K562 (cell line): ENCODE data around the gene GADL1. TPM values are rescaled to one million over a fixed set of nuclear protein-coding genes. Genes with fewer than 3 reads are reported as not detected.

Source experiments
- ATAC-seq: fragments of 200-7000 bp; cut with Tn5 transposase; 3 replicates; pipeline ENCODE4 v1.9.1; 2020; ENCODE audit warnings: moderate library complexity
- BruUV-seq: library from RNA; stranded (reverse); fragments of 400-500 nt; replicated peaks from 2 replicates; lab custom pipeline; 2021; lab: Mats Ljungman, UMichigan
- CTCF ChIA-PET: fragments of 300-600 bp; formaldehyde crosslinking; extraction: SDS; loops from one replicate; lab custom pipeline; 2021; ENCODE audit warnings: low intra/inter-chr PET ratio; lab: Yijun Ruan, JAX
- POLR2A ChIA-PET: fragments of 300-600, 350-650 bp; sonication (Branson Sonifier 250); formaldehyde crosslinking; extraction: SDS; loops from one replicate; lab custom pipeline; 2021; ENCODE audit warnings: antibody characterized with exemption, inconsistent platforms; lab: Yijun Ruan, JAX
- DNase-seq, 4 experiments: peaks; one replicate each; pipeline versions ENCODE4 v3.0.0 to v3.0.0-alpha.2; 2011 to 2018; ENCODE audit warnings: low spot score in 3 of 4, mixed read lengths in 3 of 4; ENCODE audit errors: extremely low read depth in 1 of 4
- FAIRE-seq: peaks from 2 replicates; lab custom pipeline; 2011; peaks lifted over from hg19 to GRCh38; lab: Jason Lieb, UNC
- H2AFZ ChIP-seq: 2 replicates; pipeline ENCODE4 v1.6.0; 2011; ENCODE audit warnings: low read depth, low read length, control low read depth, inconsistent platforms
- H3K27ac ChIP-seq: fragments of 200-600 bp; 3 replicates; pipeline ENCODE4 v1.8.0; 2011; ENCODE audit warnings: low read depth, mild to moderate bottlenecking, control low read depth, inconsistent platforms, low read length, moderate library complexity, mixed read lengths; ENCODE audit errors: extremely low read depth
- H3K27me3 ChIP-seq, 2 experiments: fragments of 300-600 bp in 1 of 2; 2 replicates in 1 of 2; 3 replicates in 1 of 2; pipeline versions ENCODE4 v1.6.0 to v1.8.0; 2011; ENCODE audit warnings: inconsistent platforms in 2 of 2, low read length in 2 of 2, mild to moderate bottlenecking in 1 of 2, mixed read lengths in 1 of 2, moderate library complexity in 1 of 2; ENCODE audit not compliant: control insufficient read depth in 2 of 2, insufficient read depth in 2 of 2
- H3K36me3 ChIP-seq: fragments of 300-600 bp; 3 replicates; pipeline ENCODE4 v1.8.0; 2011; ENCODE audit warnings: mild to moderate bottlenecking, low read length, inconsistent platforms; ENCODE audit not compliant: control insufficient read depth, insufficient read depth
- H3K4me1 ChIP-seq, 2 experiments: fragments of 200-600 bp in 1 of 2; replicated peaks in 1 of 2; 2 replicates in 1 of 2; 3 replicates in 1 of 2; pipeline versions ENCODE4 v1.5.1 to v1.8.0; 2011; ENCODE audit warnings: inconsistent platforms in 2 of 2, low read length in 2 of 2, mild to moderate bottlenecking in 1 of 2, mixed read lengths in 1 of 2, moderate library complexity in 1 of 2; ENCODE audit not compliant: control insufficient read depth in 2 of 2, insufficient read depth in 2 of 2
- H3K4me2 ChIP-seq: 2 replicates; pipeline ENCODE4 v1.6.1; 2011; ENCODE audit warnings: low read length, control low read depth, inconsistent platforms, mixed read lengths; ENCODE audit not compliant: insufficient read depth
- H3K4me3 ChIP-seq: fragments of 200-600 bp; sonication (generic), shearing (Covaris generic); 2 replicates; pipeline ENCODE4 v1.5.1; 2016; ENCODE audit warnings: control low read depth, inconsistent platforms
- H3K79me2 ChIP-seq: fragments of 200-600 bp; 3 replicates; pipeline ENCODE4 v1.8.0; 2011; ENCODE audit warnings: low read length, inconsistent platforms; ENCODE audit not compliant: control insufficient read depth, insufficient read depth
- H3K9ac ChIP-seq, 2 experiments: 2 replicates each; pipeline versions ENCODE4 v1.6.0 to v1.6.1; 2011; ENCODE audit warnings: low read depth in 2 of 2, low read length in 2 of 2, control low read depth in 1 of 2, inconsistent platforms in 1 of 2, mild to moderate bottlenecking in 1 of 2, mixed read lengths in 1 of 2; ENCODE audit not compliant: insufficient read depth in 1 of 2
- H3K9me1 ChIP-seq: one replicate; pipeline ENCODE4 v1.6.0; 2011; ENCODE audit warnings: inconsistent platforms, mild to moderate bottlenecking, low read length, moderate library complexity; ENCODE audit not compliant: control insufficient read depth, insufficient read depth
- H3K9me3 ChIP-seq: replicated peaks from 2 replicates; pipeline ENCODE4 v1.5.1; 2011; ENCODE audit warnings: low read depth, low read length, inconsistent platforms; ENCODE audit not compliant: control insufficient read depth, insufficient read depth
- H4K20me1 ChIP-seq: replicated peaks from 2 replicates; pipeline ENCODE4 v1.6.1; 2011; ENCODE audit warnings: low read length, inconsistent platforms, mixed read lengths; ENCODE audit not compliant: control insufficient read depth, insufficient read depth
- DLX4 ChIP-seq: fragments of 250-450 bp; sonication (Bioruptor Pico); IDR thresholded peaks from 2 replicates; pipeline ENCODE4 v1.6.1; 2021; ENCODE audit warnings: mild to moderate bottlenecking
- ELF4 ChIP-seq: fragments of 450-650 bp; formaldehyde crosslinking; IDR thresholded peaks from 2 replicates; pipeline ENCODE4 v1.4.0; 2022; ENCODE audit warnings: missing genetic modification characterization
- GABPA ChIP-seq: fragments of 200-800 bp; sonication (Bioruptor generic); conservative IDR thresholded peaks from 2 replicates; pipeline ENCODE4 v1.6.1; 2016; ENCODE audit warnings: low read depth, missing genetic modification characterization, missing compliant biosample characterization
- HCFC1 ChIP-seq: IDR thresholded peaks from 2 replicates; pipeline ENCODE4 v1.6.1; 2012; ENCODE audit warnings: low read depth, low read length, improper control_type of control experiment
- HMG20B ChIP-seq: fragments of 250-450 bp; sonication (Bioruptor Pico); IDR thresholded peaks from 2 replicates; pipeline ENCODE4 v1.5.0; 2021; ENCODE audit warnings: mild to moderate bottlenecking
- SAFB2 ChIP-seq: fragments of 200-400 bp; formaldehyde crosslinking; IDR thresholded peaks from 2 replicates; pipeline ENCODE4 v1.6.1; 2018; ENCODE audit warnings: borderline replicate concordance, low read length, low read depth, moderate library complexity; ENCODE audit not compliant: severe bottlenecking
- SRF ChIP-seq, 2 experiments: fragments of 250-450, 450-650 bp in 1 of 2; sonication (Bioruptor Pico) in 1 of 2; sonication (generic) in 1 of 2; formaldehyde crosslinking; IDR thresholded peaks; 2 replicates each; pipeline versions ENCODE4 v1.5.0 to v1.5.1; 2020 to 2022; ENCODE audit warnings: mild to moderate bottlenecking in 1 of 2, missing genetic modification reagents in 1 of 2
- TCF3 ChIP-seq: sonication (generic); formaldehyde crosslinking; IDR thresholded peaks from 2 replicates; pipeline ENCODE4 v1.4.0; 2020; ENCODE audit warnings: mild to moderate bottlenecking, missing genetic modification reagents
- TCF7L2 ChIP-seq: fragments of 150-350 bp; IDR thresholded peaks from 2 replicates; pipeline ENCODE4 v1.6.1; 2016; ENCODE audit warnings: low read depth, mild to moderate bottlenecking, low read length, moderate library complexity
- ZKSCAN8 ChIP-seq: fragments of 200-800 bp; sonication (Bioruptor generic); IDR thresholded peaks from 2 replicates; pipeline ENCODE4 v1.6.1; 2016; ENCODE audit warnings: missing genetic modification characterization, missing compliant biosample characterization
- ZNF212 ChIP-seq: fragments of 450-650 bp; formaldehyde crosslinking; IDR thresholded peaks from 2 replicates; pipeline ENCODE4 v1.4.0; 2020; ENCODE audit warnings: mild to moderate bottlenecking
- ZNF217 ChIP-seq: sonication (generic); formaldehyde crosslinking; IDR thresholded peaks from 2 replicates; pipeline ENCODE4 v1.8.0; 2022; ENCODE audit warnings: mild to moderate bottlenecking, missing genetic modification reagents
- ZNF639 ChIP-seq, 2 experiments: fragments of 200-800 bp in 1 of 2; sonication (Bioruptor generic) in 1 of 2; sonication (generic) in 1 of 2; formaldehyde crosslinking in 1 of 2; IDR thresholded peaks in 1 of 2; conservative IDR thresholded peaks in 1 of 2; 2 replicates each; pipeline versions ENCODE4 v1.5.0 to v1.6.1; 2016 to 2020; ENCODE audit warnings: missing compliant biosample characterization in 1 of 2, missing genetic modification characterization in 1 of 2, missing genetic modification reagents in 1 of 2
- ZNF707 ChIP-seq: fragments of 250-450 bp; sonication (Bioruptor Pico); conservative IDR thresholded peaks from 2 replicates; pipeline ENCODE4 v1.8.0; 2022; ENCODE audit warnings: inconsistent platforms, mild to moderate bottlenecking, moderate library complexity
- in situ Hi-C: fragments of 300-500 bp; cut with MboI; formaldehyde crosslinking; loops from 4 replicates; pipeline ENCODE4 v1.15.0; 2018; ENCODE audit warnings: inconsistent platforms, mixed read lengths
- intact Hi-C: fragments of 100-400 bp; cut with micrococcal nuclease; formaldehyde crosslinking; loops from 2 replicates; pipeline ENCODE4 v1.14.2; 2022
- polyA plus RNA-seq, 8 experiments: library from polyadenylated mRNA; depleted of rRNA in 4 of 8; stranded (reverse) in 5 of 8; unstranded in 3 of 8; fragments of >200 nt; fragmentation: Nextera tagmentation in 2 of 8; fragmentation: Illumina TruSeq in 1 of 8; extraction: Ambion mirVana in 2 of 8; extraction: Trizol in 1 of 8; gene quantifications; 2 replicates each; pipeline versions ENCODE4 v1.2.1 to v1.2.3, GENCODE V29; 2011 to 2014; ENCODE audit warnings: inconsistent platforms in 1 of 8, missing spikeins in 1 of 8
- total RNA-seq, 7 experiments: library from RNA; depleted of rRNA in 6 of 7; stranded (reverse); fragments of >200 nt in 6 of 7; fragmentation: Illumina TruSeq in 2 of 7; extraction: Trizol in 2 of 7; gene quantifications; 2 replicates each; pipeline versions ENCODE4 v1.2.1 to v1.2.3, GENCODE V29; 2011 to 2021; ENCODE audit warnings: low replicate concordance in 1 of 7
- TF ChIP-seq, protein P1 (sequence below): fragments of 450-650 bp; formaldehyde crosslinking; IDR thresholded peaks from 2 replicates; pipeline ENCODE4 v1.4.0; 2022; ENCODE audit warnings: mild to moderate bottlenecking, moderate library complexity
- TF ChIP-seq, protein P2 (sequence below), 2 experiments: fragments of 450-650 bp; IDR thresholded peaks; 2 replicates each; pipeline ENCODE4 v1.6.1; 2018; ENCODE audit warnings: mild to moderate bottlenecking in 2 of 2, low read depth in 1 of 2; ENCODE audit not compliant: partially characterized antibody in 2 of 2

GADL1 gene
- total and polyA plus RNA-seq, 9 of the 15 experiments (the other 6 are each of a cell fraction or from before 2014, with no cell fraction given), result 0.07 TPM; not detected in 8

DNA sequence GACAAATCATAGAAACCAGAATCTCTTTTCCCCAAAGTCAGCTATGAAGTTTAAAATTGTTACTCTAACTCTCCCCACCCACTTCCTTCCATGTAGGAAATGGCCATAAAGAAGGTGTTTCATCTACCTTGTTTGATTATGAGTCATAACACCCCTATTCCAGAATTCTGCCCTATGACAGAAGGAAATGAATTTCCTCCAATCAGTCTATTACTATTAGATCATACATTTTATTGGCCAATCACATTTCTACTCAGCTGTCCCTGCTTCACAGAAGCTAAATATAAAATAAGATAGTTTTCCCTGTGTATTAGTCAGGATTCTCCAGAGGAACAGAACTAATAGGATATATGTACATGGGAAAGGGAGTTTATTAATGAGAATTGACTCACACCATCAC is 186.0 kb downstream of the GADL1 start:
- Histone ChIP-seq H2AFZ (no peak overlapping the region), H3K27me3 (no peaks in the 10 kb centered on the region), H4K20me1 (no peaks in the 10 kb centered on the region), H3K79me2 (no peaks in the 10 kb centered on the region), H3K36me3 (no peaks in the 10 kb centered on the region), H3K9me3 (no peaks in the 10 kb centered on the region), H3K9me1 (no peaks in the 10 kb centered on the region), H3K4me1 (no peaks in the 10 kb centered on the region), H3K4me2 (no peak overlapping the region), H3K27ac (no peak overlapping the region), H3K4me3 (no peak overlapping the region), H3K9ac (no peak overlapping the region)
- intact Hi-C loops, result no loop called here
- BruUV-seq, result no TSS peak
- ATAC-seq (no peak), FAIRE-seq (no peak), DNase-seq (no peak)
- POLR2A ChIA-PET, result no interaction called here
- in situ Hi-C loops, result no loop called here
- CTCF ChIA-PET, result no interaction called here
- no peak for TF ChIP-seq ZNF707 (CRISPR knock-in tag)
- no peak for TF ChIP-seq ZKSCAN8 (CRISPR knock-in tag)
- no peak for TF ChIP-seq HMG20B
- TF ChIP-seq GABPA, result no peak
- no peak for TF ChIP-seq DLX4 (CRISPR knock-in tag)
- TF ChIP-seq ZNF212 (CRISPR knock-in tag), result no peak
- TF ChIP-seq, protein P1, sequence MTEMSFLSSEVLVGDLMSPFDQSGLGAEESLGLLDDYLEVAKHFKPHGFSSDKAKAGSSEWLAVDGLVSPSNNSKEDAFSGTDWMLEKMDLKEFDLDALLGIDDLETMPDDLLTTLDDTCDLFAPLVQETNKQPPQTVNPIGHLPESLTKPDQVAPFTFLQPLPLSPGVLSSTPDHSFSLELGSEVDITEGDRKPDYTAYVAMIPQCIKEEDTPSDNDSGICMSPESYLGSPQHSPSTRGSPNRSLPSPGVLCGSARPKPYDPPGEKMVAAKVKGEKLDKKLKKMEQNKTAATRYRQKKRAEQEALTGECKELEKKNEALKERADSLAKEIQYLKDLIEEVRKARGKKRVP (CRISPR knock-in tag), result no peak
- TF ChIP-seq TCF7L2, result no peak
- no peak for TF ChIP-seq SRF (CRISPR knock-in tag; IDR thresholded peaks at IDR 0.05)
- no peak for TF ChIP-seq ZNF639 (CRISPR knock-in tag; conservative IDR thresholded peaks at IDR 0.05 in 1 of 2, IDR thresholded peaks at IDR 0.05 in 1 of 2)
- TF ChIP-seq, protein P2, sequence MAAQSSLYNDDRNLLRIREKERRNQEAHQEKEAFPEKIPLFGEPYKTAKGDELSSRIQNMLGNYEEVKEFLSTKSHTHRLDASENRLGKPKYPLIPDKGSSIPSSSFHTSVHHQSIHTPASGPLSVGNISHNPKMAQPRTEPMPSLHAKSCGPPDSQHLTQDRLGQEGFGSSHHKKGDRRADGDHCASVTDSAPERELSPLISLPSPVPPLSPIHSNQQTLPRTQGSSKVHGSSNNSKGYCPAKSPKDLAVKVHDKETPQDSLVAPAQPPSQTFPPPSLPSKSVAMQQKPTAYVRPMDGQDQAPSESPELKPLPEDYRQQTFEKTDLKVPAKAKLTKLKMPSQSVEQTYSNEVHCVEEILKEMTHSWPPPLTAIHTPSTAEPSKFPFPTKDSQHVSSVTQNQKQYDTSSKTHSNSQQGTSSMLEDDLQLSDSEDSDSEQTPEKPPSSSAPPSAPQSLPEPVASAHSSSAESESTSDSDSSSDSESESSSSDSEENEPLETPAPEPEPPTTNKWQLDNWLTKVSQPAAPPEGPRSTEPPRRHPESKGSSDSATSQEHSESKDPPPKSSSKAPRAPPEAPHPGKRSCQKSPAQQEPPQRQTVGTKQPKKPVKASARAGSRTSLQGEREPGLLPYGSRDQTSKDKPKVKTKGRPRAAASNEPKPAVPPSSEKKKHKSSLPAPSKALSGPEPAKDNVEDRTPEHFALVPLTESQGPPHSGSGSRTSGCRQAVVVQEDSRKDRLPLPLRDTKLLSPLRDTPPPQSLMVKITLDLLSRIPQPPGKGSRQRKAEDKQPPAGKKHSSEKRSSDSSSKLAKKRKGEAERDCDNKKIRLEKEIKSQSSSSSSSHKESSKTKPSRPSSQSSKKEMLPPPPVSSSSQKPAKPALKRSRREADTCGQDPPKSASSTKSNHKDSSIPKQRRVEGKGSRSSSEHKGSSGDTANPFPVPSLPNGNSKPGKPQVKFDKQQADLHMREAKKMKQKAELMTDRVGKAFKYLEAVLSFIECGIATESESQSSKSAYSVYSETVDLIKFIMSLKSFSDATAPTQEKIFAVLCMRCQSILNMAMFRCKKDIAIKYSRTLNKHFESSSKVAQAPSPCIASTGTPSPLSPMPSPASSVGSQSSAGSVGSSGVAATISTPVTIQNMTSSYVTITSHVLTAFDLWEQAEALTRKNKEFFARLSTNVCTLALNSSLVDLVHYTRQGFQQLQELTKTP (IDR thresholded peaks at IDR 0.05; ENCODE audit: low read depth in 1 of 2, partially characterized antibody in 2 of 2), result no peak
- TF ChIP-seq SAFB2, result no peak
- no peak for TF ChIP-seq TCF3
- TF ChIP-seq HCFC1, result no peak
- TF ChIP-seq ZNF217 (CRISPR knock-in tag), result no peak
- no peak for TF ChIP-seq ELF4 (CRISPR knock-in tag)
